Activated naive CD4-positive, alpha-beta T cell treated with anti-CD3 and anti-CD28 coated beads for 36 hours (primary cell): ENCODE measurements around the gene DTL. TPM values are rescaled to one million over a fixed set of nuclear protein-coding genes. Genes with fewer than 3 reads are reported as not detected.

ENCODE experiments used
- CTCF ChIA-PET: fragments of 350-600 bp; sonication (Branson Sonifier 250); formaldehyde crosslinking; loops from one replicate; lab custom pipeline; 2021; ENCODE audit warnings: antibody characterized with exemption; lab: Charles Lee
- DNase-seq: peaks from one replicate; pipeline ENCODE4 v3.0.0-alpha.2; 2020
- H3K27ac Mint-ChIP-seq: one replicate; pipeline ENCODE4 v1.8.0; 2021; ENCODE audit warnings: mild to moderate bottlenecking, mixed read lengths
- H3K27me3 Mint-ChIP-seq: one replicate; pipeline ENCODE4 v1.8.0; 2021; ENCODE audit warnings: low read depth, mixed read lengths
- H3K36me3 Mint-ChIP-seq: one replicate; pipeline ENCODE4 v1.8.0; 2021; ENCODE audit warnings: low read depth, mixed read lengths
- H3K4me1 Mint-ChIP-seq: one replicate; pipeline ENCODE4 v1.8.0; 2021; ENCODE audit warnings: low read depth, mixed read lengths
- H3K4me3 Mint-ChIP-seq: one replicate; pipeline ENCODE4 v1.8.0; 2021; ENCODE audit warnings: mild to moderate bottlenecking, moderate library complexity, mixed read lengths
- H3K9me3 Mint-ChIP-seq: one replicate; pipeline ENCODE4 v1.8.0; 2021; ENCODE audit warnings: mixed read lengths
- intact Hi-C: fragments of 100-400 bp; cut with micrococcal nuclease; formaldehyde crosslinking; loops from one replicate; pipeline ENCODE4 v1.15.1; 2023
- total RNA-seq, 2 experiments: library from RNA; stranded (reverse); gene quantifications; one replicate each; pipeline ENCODE4 v1.2.3, GENCODE V29; 2021

DTL gene
- total RNA-seq, 2 experiments from 2014 or later: 106 to 121 TPM

- H3K4me3 Mint-ChIP-seq: no peak overlapping the region
- CTCF ChIA-PET: interaction anchor here (0.5 to 1.6 kb wide), 4 partner anchors 8 to 416 kb away, joined by 3 to 6 read pairs (median 4); no protein-coding TSS in a partner anchor
- intact Hi-C loops: loop anchor here (5.0 to 10.0 kb wide), 2 partner anchors 525 to 978 kb away; partner anchors contain the start of gene ANGEL2
- H3K27ac Mint-ChIP-seq: no peak overlapping the region
- peaks cover 7% of the 10 kb centered on the region for H3K27me3 Mint-ChIP-seq
- peaks cover 35% of the 10 kb centered on the region for H3K4me1 Mint-ChIP-seq
- H3K36me3 Mint-ChIP-seq: peaks cover 57% of the 10 kb centered on the region
- H3K9me3 Mint-ChIP-seq: no peaks in the 10 kb centered on the region
- no peak for DNase-seq
Observed at GRCh38 chr1:212039622-212040021, 4.1 kb downstream of the DTL start.

- Mint-ChIP-seq H3K27ac (no peak overlapping the region), H3K36me3 (peaks cover 67% of the 10 kb centered on the region), H3K4me3 (no peak overlapping the region), H3K9me3 (no peaks in the 10 kb centered on the region), H3K27me3 (peaks cover 7% of the 10 kb centered on the region), H3K4me1 (peaks cover 35% of the 10 kb centered on the region)
- CTCF ChIA-PET: interaction anchor here (1.6 kb wide), 1 partner anchor 415 kb away, joined by 6 read pairs; no protein-coding TSS in a partner anchor
- DNase-seq: no peak
- intact Hi-C loops: no loop called here
Observed at GRCh38 chr1:212040629-212041412, 5.3 kb downstream of the DTL start.

GRCh38 chr1:212042436-212042835 lies 6.9 kb downstream of the DTL start:
- Mint-ChIP-seq H3K4me1 (peaks cover 31% of the 10 kb centered on the region), H3K27me3 (peaks cover 7% of the 10 kb centered on the region), H3K36me3 (peaks cover 68% of the 10 kb centered on the region), H3K27ac (no peak overlapping the region), H3K4me3 (no peak overlapping the region), H3K9me3 (no peaks in the 10 kb centered on the region)
- CTCF ChIA-PET: interaction anchor here (0.6 kb wide), 1 partner anchor 323 kb away, joined by 3 read pairs; no protein-coding TSS in a partner anchor
- intact Hi-C loops: no loop called here
- no peak for DNase-seq

GRCh38 chr1:212044851-212045250 lies 9.3 kb downstream of the DTL start:
- Mint-ChIP-seq H3K4me1 (peaks cover 16% of the 10 kb centered on the region), H3K27me3 (peaks cover 2% of the 10 kb centered on the region), H3K36me3 (peaks cover 68% of the 10 kb centered on the region), H3K9me3 (no peaks in the 10 kb centered on the region), H3K4me3 (no peak overlapping the region), H3K27ac (no peak overlapping the region)
- intact Hi-C loops: no loop called here
- CTCF ChIA-PET: interaction anchor here (2.4 kb wide), 1 partner anchor 9 kb away, joined by 11 read pairs; the partner anchor contains the start of genes DTL and INTS7
- DNase-seq: no peak

GRCh38 chr1:212045981-212046380 lies 10.4 kb downstream of the DTL start:
- DNase-seq: no peak
- intact Hi-C loops: no loop called here
- Mint-ChIP-seq H3K4me3 (no peak overlapping the region), H3K36me3 (peaks cover 72% of the 10 kb centered on the region), H3K4me1 (peaks cover 10% of the 10 kb centered on the region), H3K9me3 (no peaks in the 10 kb centered on the region), H3K27me3 (peaks cover under 1% of the 10 kb centered on the region), H3K27ac (no peak overlapping the region)
- CTCF ChIA-PET: interaction anchor here (0.8 kb wide), 1 partner anchor 260 kb away, joined by 3 read pairs; no protein-coding TSS in a partner anchor

GRCh38 chr1:212053993-212054392 lies 18.4 kb downstream of the DTL start:
- H3K4me3 Mint-ChIP-seq: no peak overlapping the region
- no peak overlapping the region for H3K27ac Mint-ChIP-seq
- peaks cover 86% of the 10 kb centered on the region for H3K36me3 Mint-ChIP-seq
- H3K27me3 Mint-ChIP-seq: no peaks in the 10 kb centered on the region
- no peaks in the 10 kb centered on the region for H3K4me1 Mint-ChIP-seq
- DNase-seq: no peak
- peaks cover 14% of the 10 kb centered on the region for H3K9me3 Mint-ChIP-seq
- CTCF ChIA-PET: no interaction called here
- intact Hi-C loops: no loop called here

- intact Hi-C loops: no loop called here
- no peak for DNase-seq
- H3K27ac Mint-ChIP-seq: no peak overlapping the region
- peaks cover 77% of the 10 kb centered on the region for H3K36me3 Mint-ChIP-seq
- peaks cover 14% of the 10 kb centered on the region for H3K9me3 Mint-ChIP-seq
- no peak overlapping the region for H3K4me3 Mint-ChIP-seq
- CTCF ChIA-PET: no interaction called here
- no peaks in the 10 kb centered on the region for H3K4me1 Mint-ChIP-seq
- H3K27me3 Mint-ChIP-seq: no peaks in the 10 kb centered on the region
Observed at GRCh38 chr1:212055333-212055732, 19.8 kb downstream of the DTL start.

- CTCF ChIA-PET: interaction anchor here (1.0 to 1.6 kb wide), 3 partner anchors 26 to 395 kb away, joined by 3 to 8 read pairs (median 4); no protein-coding TSS in a partner anchor
- Mint-ChIP-seq H3K4me3 (no peak overlapping the region), H3K36me3 (peaks cover 53% of the 10 kb centered on the region), H3K9me3 (peaks cover 8% of the 10 kb centered on the region), H3K4me1 (no peaks in the 10 kb centered on the region), H3K27ac (no peak overlapping the region), H3K27me3 (no peaks in the 10 kb centered on the region)
- intact Hi-C loops: loop anchor here (5.0 kb wide), 1 partner anchor 256 kb away; no protein-coding TSS in a partner anchor
- DNase-seq: no peak
Observed at GRCh38 chr1:212060632-212061472, 25.3 kb downstream of the DTL start.

GRCh38 chr1:212062832-212063438 lies 27.4 kb downstream of the DTL start:
- H3K4me3 Mint-ChIP-seq: no peak overlapping the region
- no peaks in the 10 kb centered on the region for H3K27me3 Mint-ChIP-seq
- no peak overlapping the region for H3K27ac Mint-ChIP-seq
- no peak for DNase-seq
- H3K9me3 Mint-ChIP-seq: peaks cover 3% of the 10 kb centered on the region
- intact Hi-C loops: loop anchor here (2.0 to 5.0 kb wide), 4 partner anchors 228 to 394 kb away; no protein-coding TSS in a partner anchor
- H3K36me3 Mint-ChIP-seq: peaks cover 47% of the 10 kb centered on the region
- H3K4me1 Mint-ChIP-seq: no peaks in the 10 kb centered on the region
- CTCF ChIA-PET: interaction anchor here (0.6 to 2.9 kb wide), 16 partner anchors 8 to 393 kb away, joined by 3 to 16 read pairs (median 4); no protein-coding TSS in a partner anchor

GRCh38 chr1:212067787-212068186 lies 32.2 kb downstream of the DTL start:
- CTCF ChIA-PET: no interaction called here
- no peak overlapping the region for H3K27ac Mint-ChIP-seq
- no peaks in the 10 kb centered on the region for H3K4me1 Mint-ChIP-seq
- H3K9me3 Mint-ChIP-seq: no peaks in the 10 kb centered on the region
- H3K4me3 Mint-ChIP-seq: no peak overlapping the region
- intact Hi-C loops: no loop called here
- H3K27me3 Mint-ChIP-seq: no peaks in the 10 kb centered on the region
- DNase-seq: no peak
- H3K36me3 Mint-ChIP-seq: peaks cover 63% of the 10 kb centered on the region

GRCh38 chr1:212070720-212071302 lies 35.3 kb downstream of the DTL start:
- H3K27me3 Mint-ChIP-seq: no peaks in the 10 kb centered on the region
- DNase-seq: no peak
- no peak overlapping the region for H3K4me3 Mint-ChIP-seq
- no peaks in the 10 kb centered on the region for H3K9me3 Mint-ChIP-seq
- CTCF ChIA-PET: interaction anchor here (0.6 to 3.6 kb wide), 19 partner anchors 9 to 390 kb away, joined by 3 to 38 read pairs (median 4); partner anchors contain the start of genes DTL and INTS7
- no peaks in the 10 kb centered on the region for H3K4me1 Mint-ChIP-seq
- intact Hi-C loops: loop anchor here (1.0 to 2.0 kb wide), 3 partner anchors 222 to 385 kb away; no protein-coding TSS in a partner anchor
- peaks cover 65% of the 10 kb centered on the region for H3K36me3 Mint-ChIP-seq
- no peak overlapping the region for H3K27ac Mint-ChIP-seq
